Endodermal cell (in vitro differentiated cells): ENCODE measurements around the gene SGTB. TPM values are rescaled to one million over a fixed set of nuclear protein-coding genes. Genes with fewer than 3 reads are reported as not detected.

Experiments used
- DNase-seq: peaks from one replicate; pipeline ENCODE4 v3.0.0-alpha.2; 2017
- H3K27ac ChIP-seq: 2 replicates; pipeline ENCODE4 v1.5.1; 2013; ENCODE audit warnings: mild to moderate bottlenecking, low read depth, low read length, moderate library complexity
- H3K27me3 ChIP-seq: 2 replicates; pipeline ENCODE4 v1.6.1; 2013; ENCODE audit warnings: mild to moderate bottlenecking, low read length, moderate library complexity; ENCODE audit not compliant: insufficient read depth, control insufficient read depth, poor library complexity, severe bottlenecking
- H3K36me3 ChIP-seq: 2 replicates; pipeline ENCODE4 v1.7.0; 2013; ENCODE audit warnings: mild to moderate bottlenecking, low read length, moderate library complexity; ENCODE audit not compliant: control insufficient read depth, insufficient read depth
- H3K4me1 ChIP-seq: one replicate; pipeline ENCODE4 v1.7.0; 2013; ENCODE audit warnings: low read length; ENCODE audit not compliant: control insufficient read depth, insufficient read depth
- H3K4me3 ChIP-seq: 2 replicates; pipeline ENCODE4 v1.5.1; 2013; ENCODE audit warnings: mild to moderate bottlenecking, low read length, moderate library complexity
- H3K9ac ChIP-seq: 2 replicates; pipeline ENCODE4 v1.6.1; 2013; ENCODE audit warnings: mild to moderate bottlenecking, low read length, moderate library complexity; ENCODE audit not compliant: poor library complexity, severe bottlenecking; ENCODE audit errors: extremely low read depth
- H3K9me3 ChIP-seq: 2 replicates; pipeline ENCODE4 v1.6.1; 2013; ENCODE audit warnings: mild to moderate bottlenecking, low read length, moderate library complexity; ENCODE audit not compliant: control insufficient read depth
- H3K27ac Mint-ChIP-seq: 2 replicates; pipeline ENCODE4 v1.8.0; 2020; ENCODE audit warnings: mixed read lengths
- H3K27me3 Mint-ChIP-seq: 2 replicates; pipeline ENCODE4 v1.8.0; 2021; ENCODE audit warnings: mild to moderate bottlenecking, mixed read lengths; ENCODE audit not compliant: insufficient read depth
- H3K36me3 Mint-ChIP-seq: 2 replicates; pipeline ENCODE4 v1.8.0; 2020; ENCODE audit warnings: low read depth, mixed read lengths
- H3K4me1 Mint-ChIP-seq: 2 replicates; pipeline ENCODE4 v1.8.0; 2020; ENCODE audit warnings: mixed read lengths
- H3K4me3 Mint-ChIP-seq: 2 replicates; pipeline ENCODE4 v1.8.0; 2020; ENCODE audit warnings: mild to moderate bottlenecking, moderate library complexity, mixed read lengths
- H3K9me3 Mint-ChIP-seq: 2 replicates; pipeline ENCODE4 v1.8.0; 2020; ENCODE audit warnings: mild to moderate bottlenecking, mixed read lengths
- CTCF ChIP-seq: fragments of 200-600 bp; sonication (generic); conservative IDR thresholded peaks from 2 replicates; pipeline ENCODE4 v1.5.0; 2021; ENCODE audit warnings: antibody characterized with exemption, mild to moderate bottlenecking
- WGBS, 2 experiments: methylation state at CpG; one replicate each; pipeline versions ENCODE4 v1.1.5 to v1.1.7; 2013; ENCODE audit warnings: missing lambda C conversion rate in 2 of 2, mixed read lengths in 1 of 2; ENCODE audit not compliant: insufficient coverage in 1 of 2, insufficient read length in 1 of 2; 5-methylcytosine and 5-hydroxymethylcytosine counted together
- total RNA-seq, 2 donors: library from RNA; stranded (reverse); fragmentation: NEBNext Ultra II Directional in 1 of 2; extraction: Animal tissue kit (Norgen Biotek cat#: 25700) in 1 of 2; gene quantifications; 2 replicates in 1 of 2; 3 replicates in 1 of 2; pipeline ENCODE4 v1.2.1, GENCODE V29; 2021

SGTB gene
- total RNA-seq, 2 donors from 2014 or later = 14.6 to 17.9 TPM

- Histone ChIP-seq H3K9me3 (no peaks in the 10 kb centered on the region), H3K36me3 (peaks cover 22% of the 10 kb centered on the region), H3K27ac (no peak overlapping the region), H3K27me3 (no peaks in the 10 kb centered on the region), H3K9ac (no peak overlapping the region), H3K4me1 (peaks cover 7% of the 10 kb centered on the region), H3K4me3 (no peak overlapping the region)
- 79 to 93% methylated on average over 2 to 4 of the region's 4 CpGs for WGBS, 2 experiments
- no peak overlapping the region for H3K27ac Mint-ChIP-seq
- no peaks in the 10 kb centered on the region for H3K9me3 Mint-ChIP-seq
- TF ChIP-seq CTCF = no peak
- H3K4me1 Mint-ChIP-seq = peaks cover 9% of the 10 kb centered on the region
- no peaks in the 10 kb centered on the region for H3K27me3 Mint-ChIP-seq
- H3K4me3 Mint-ChIP-seq = no peak overlapping the region
- no peak for DNase-seq
- H3K36me3 Mint-ChIP-seq = peaks cover 9% of the 10 kb centered on the region
Observed at GRCh38 chr5:65620021-65620420, 101.9 kb downstream of the SGTB start.

Other genes with a start within 250 kb of the SGTB start
- 1 to 10 TPM; 2.8 to 4.3 TPM for gene ADAMTS6, start 240.2 kb downstream of the SGTB start, total RNA-seq
- 10 to 100 TPM; 49.9 to 66.7 TPM for gene CENPK, start 158.9 kb downstream of the SGTB start, total RNA-seq
- 10 to 100 TPM; 47.0 to 48.6 TPM for gene PPWD1, start 158.8 kb downstream of the SGTB start, total RNA-seq
- gene TRIM23, start 97.8 kb downstream of the SGTB start, total RNA-seq = 10 to 100 TPM; 13.5 to 17.5 TPM
- gene SHLD3, start 97.1 kb downstream of the SGTB start, total RNA-seq = 1 to 10 TPM; 2.9 to 3.6 TPM
- gene TRAPPC13, start 97.1 kb downstream of the SGTB start, total RNA-seq = 10 to 100 TPM; 19.0 to 26.0 TPM
- gene NLN, start 96 bp upstream of the SGTB start, total RNA-seq = 100 to 1,000 TPM; 110 to 136 TPM
- gene ERBIN, start 204.5 kb upstream of the SGTB start, total RNA-seq = 10 to 100 TPM; 51.8 to 54.4 TPM